Prostate gland (tissue), 2 donors: ENCODE results near the gene C19orf85.

Source experiments
- POLR2AphosphoS5 ChIP-seq: sonication (generic); formaldehyde crosslinking; IDR thresholded peaks from one replicate; pipeline ENCODE4 v1.6.1; 2017; ENCODE audit warnings: antibody characterized with exemption
- TF ChIP-seq, protein P1 (sequence below), 4 experiments: fragments of 200-600 bp in 2 of 4; fragments of 450-650 bp in 2 of 4; sonication (generic) in 2 of 4; IDR thresholded peaks; 1 replicate in 3 of 4; 2 replicates in 1 of 4; pipeline ENCODE4 v1.5.1; 2016 to 2019; ENCODE audit warnings: antibody characterized with exemption in 4 of 4, mild to moderate bottlenecking in 2 of 4, moderate library complexity in 2 of 4

DNA sequence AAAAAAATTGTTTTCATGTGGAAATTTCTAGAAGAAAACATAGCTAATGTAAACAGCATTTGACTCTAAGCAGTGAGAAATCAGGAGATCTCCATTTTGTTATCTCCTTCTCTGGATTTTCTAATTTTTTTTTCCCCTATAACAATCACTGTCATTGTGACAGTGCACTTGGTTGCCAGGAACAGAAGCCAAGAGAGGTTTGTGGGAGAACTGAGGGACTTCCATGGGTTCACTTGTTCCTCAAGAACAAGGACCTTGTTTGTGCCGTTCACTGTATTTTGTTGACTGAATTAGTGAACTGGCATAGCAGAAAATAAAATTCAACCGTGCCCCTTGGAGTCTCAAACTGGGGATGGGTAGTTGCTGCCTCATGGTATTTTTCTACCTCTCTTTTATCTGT is 38.5 kb downstream of the C19orf85 start:
- no peak for TF ChIP-seq POLR2AphosphoS5
- TF ChIP-seq, protein P1, sequence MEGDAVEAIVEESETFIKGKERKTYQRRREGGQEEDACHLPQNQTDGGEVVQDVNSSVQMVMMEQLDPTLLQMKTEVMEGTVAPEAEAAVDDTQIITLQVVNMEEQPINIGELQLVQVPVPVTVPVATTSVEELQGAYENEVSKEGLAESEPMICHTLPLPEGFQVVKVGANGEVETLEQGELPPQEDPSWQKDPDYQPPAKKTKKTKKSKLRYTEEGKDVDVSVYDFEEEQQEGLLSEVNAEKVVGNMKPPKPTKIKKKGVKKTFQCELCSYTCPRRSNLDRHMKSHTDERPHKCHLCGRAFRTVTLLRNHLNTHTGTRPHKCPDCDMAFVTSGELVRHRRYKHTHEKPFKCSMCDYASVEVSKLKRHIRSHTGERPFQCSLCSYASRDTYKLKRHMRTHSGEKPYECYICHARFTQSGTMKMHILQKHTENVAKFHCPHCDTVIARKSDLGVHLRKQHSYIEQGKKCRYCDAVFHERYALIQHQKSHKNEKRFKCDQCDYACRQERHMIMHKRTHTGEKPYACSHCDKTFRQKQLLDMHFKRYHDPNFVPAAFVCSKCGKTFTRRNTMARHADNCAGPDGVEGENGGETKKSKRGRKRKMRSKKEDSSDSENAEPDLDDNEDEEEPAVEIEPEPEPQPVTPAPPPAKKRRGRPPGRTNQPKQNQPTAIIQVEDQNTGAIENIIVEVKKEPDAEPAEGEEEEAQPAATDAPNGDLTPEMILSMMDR (IDR thresholded peaks at IDR 0.05), result no peak
